Psoas muscle (tissue), 8 donors: ENCODE results near the gene KAZN. TPM values are rescaled to one million over a fixed set of nuclear protein-coding genes. Genes with fewer than 3 reads are reported as not detected.

ENCODE experiments used
- ATAC-seq, 4 donors: fragments of 200-7000 bp; cut with Tn5 transposase; one replicate each; pipeline ENCODE4 v1.9.1; 2020; ENCODE audit warnings: moderate library complexity in 3 of 4, mild to moderate bottlenecking in 2 of 4
- DNase-seq, 2 donors: peaks; one replicate each; pipeline ENCODE4 v3.0.0-alpha.2; 2020
- H3K27ac ChIP-seq: fragments of 200-600 bp; one replicate; pipeline ENCODE4 v1.8.0; 2022
- H3K27me3 ChIP-seq, 3 donors: fragments of 200-600 bp in 1 of 3; one replicate each; pipeline versions ENCODE4 v1.6.1 to v1.8.0; 2013 to 2022; ENCODE audit warnings: low read length in 2 of 3, mild to moderate bottlenecking in 2 of 3, moderate library complexity in 1 of 3; ENCODE audit not compliant: insufficient read depth in 3 of 3
- H3K36me3 ChIP-seq, 2 donors: fragments of 200-600 bp in 1 of 2; one replicate each; pipeline versions ENCODE4 v1.6.1 to v1.8.0; 2013 to 2022; ENCODE audit warnings: low read depth in 1 of 2, mild to moderate bottlenecking in 1 of 2, moderate library complexity in 1 of 2; ENCODE audit not compliant: insufficient read depth in 1 of 2
- H3K4me1 ChIP-seq: fragments of 200-600 bp; one replicate; pipeline ENCODE4 v1.8.0; 2022
- H3K4me3 ChIP-seq: fragments of 200-600 bp; one replicate; pipeline ENCODE4 v1.8.0; 2022; ENCODE audit warnings: mild to moderate bottlenecking
- H3K9me3 ChIP-seq: fragments of 200-600 bp; one replicate; pipeline ENCODE4 v1.8.0; 2022
- CTCF ChIP-seq: fragments of 200-600 bp; IDR thresholded peaks from one replicate; pipeline ENCODE4 v1.8.0; 2022; ENCODE audit warnings: antibody characterized with exemption
- WGBS, 3 donors: extraction: QIAGEN DNeasy Blood & Tissue Kit; methylation state at CpG; one replicate each; pipeline versions ENCODE4 v1.1.6 to v1.1.7; 2013; 5-methylcytosine and 5-hydroxymethylcytosine counted together
- intact Hi-C, 2 donors: fragments of 100-400 bp; cut with DNase I; formaldehyde crosslinking; loops; one replicate each; pipeline versions ENCODE4 v1.11.0 to v1.14.2; 2022
- polyA plus RNA-seq, 3 donors: library from polyadenylated mRNA; stranded (reverse); fragments of 200-250 nt; gene quantifications; one replicate each; pipeline ENCODE4 v1.2.3, GENCODE V29; 2013
- total RNA-seq, 4 donors: library from RNA; stranded (reverse); fragmentation: NEBNext Ultra II Directional in 2 of 4; extraction: Animal tissue kit (Norgen Biotek cat#: 25700) in 2 of 4; gene quantifications; one replicate each; pipeline versions ENCODE4 v1.2.1 to v1.2.4, GENCODE V29; 2021 to 2023
- donor health status: healthy with polysubstance abuse.
- donor health status: DM: no; HTN: no; CAD: no; lungs with moderate emphysema.
- donor health status: Bipolar disorder and iron deficiency.
- donor health status: healthy.
- donor health status: DM: yes; HTN: yes; CAD: no.
- donor health status: DM: no; HTN: no; CAD: no.
- donor health status: DM: no; HTN: no; CAD: no.
- donor health status: DM: yes; HTN: yes; CAD: no.

Gene KAZN
- total and polyA plus RNA-seq, 7 donors = 0.23 to 2.3 (median 0.97) TPM

- no peaks in the 10 kb centered on the region for H3K9me3 ChIP-seq
- ATAC-seq = no peak
- 60 to 73% (median 63%) methylated on average over 8 of the region's 8 CpGs for WGBS, 3 donors
Measured at GRCh38 chr1:15117671-15118325, 519.3 kb downstream of the KAZN start.

GRCh38 chr1:15118579-15118978 lies 520.1 kb downstream of the KAZN start:
- WGBS, 3 donors = 91 to 94% (median 93%) methylated on average over 8 of the region's 8 CpGs
- TF ChIP-seq CTCF = no peak
- intact Hi-C loops = no loop called here
- H3K9me3 ChIP-seq = no peaks in the 10 kb centered on the region
- peaks cover 0 to 10% (median 2%) of the 10 kb centered on the region in 3 donors for H3K27me3 ChIP-seq
- H3K4me1 ChIP-seq = no peaks in the 10 kb centered on the region
- H3K36me3 ChIP-seq = no peaks in the 10 kb centered on the region
- no peak for ATAC-seq
- no peak overlapping the region for H3K4me3 ChIP-seq
- DNase-seq = no peak
- H3K27ac ChIP-seq = no peak overlapping the region

More at GRCh38 chr1:15117671-15118325, 519.3 kb downstream of the KAZN start:
- H3K27ac ChIP-seq = no peak overlapping the region
- no peak for DNase-seq
- peaks cover 0 to 5% (median 2%) of the 10 kb centered on the region in 3 donors for H3K27me3 ChIP-seq
- no peaks in the 10 kb centered on the region for H3K36me3 ChIP-seq
- no peak overlapping the region for H3K4me3 ChIP-seq
- H3K4me1 ChIP-seq = no peaks in the 10 kb centered on the region
- intact Hi-C loops = no loop called here
- TF ChIP-seq CTCF = no peak

- DNase-seq (no peak), ATAC-seq (no peak)
- TF ChIP-seq CTCF = no peak
- H3K9me3 ChIP-seq = no peaks in the 10 kb centered on the region
- intact Hi-C loops = loop anchor here in 1 of 2 donors (10.0 kb wide), 2 partner anchors 154 to 314 kb away; partner anchors contain the start of gene CTRC
- H3K27ac ChIP-seq = no peak overlapping the region
- H3K27me3 ChIP-seq = peaks cover 0 to 10% (median 3%) of the 10 kb centered on the region in 3 donors
- no peak overlapping the region for H3K4me3 ChIP-seq
- H3K36me3 ChIP-seq = no peaks in the 10 kb centered on the region
- no peaks in the 10 kb centered on the region for H3K4me1 ChIP-seq
- WGBS, 3 donors = 67 to 78% (median 73%) methylated on average over 12 to 13 of the region's 13 CpGs
Measured at GRCh38 chr1:15120251-15120945, 521.9 kb downstream of the KAZN start.

- no peak overlapping the region for H3K4me3 ChIP-seq
- no peaks in the 10 kb centered on the region for H3K9me3 ChIP-seq
- DNase-seq (no peak), ATAC-seq (no peak)
- H3K27ac ChIP-seq = no peak overlapping the region
- WGBS, 3 donors = 90 to 92% (median 91%) methylated on average over 7 of the region's 7 CpGs
- no peaks in the 10 kb centered on the region for H3K36me3 ChIP-seq
- TF ChIP-seq CTCF = no peak
- H3K4me1 ChIP-seq = no peaks in the 10 kb centered on the region
- H3K27me3 ChIP-seq = peaks cover 0 to 10% (median 3%) of the 10 kb centered on the region in 3 donors
- intact Hi-C loops = loop anchor here in 1 of 2 donors (10.0 kb wide), 2 partner anchors 152 to 312 kb away; partner anchors contain the start of gene CTRC
Measured at GRCh38 chr1:15122331-15122730, 523.8 kb downstream of the KAZN start.
